Endodermal cell (in vitro differentiated cells): ENCODE results near the gene IGFBP2. TPM values are rescaled to one million over a fixed set of nuclear protein-coding genes. Genes with fewer than 3 reads are reported as not detected.

ENCODE experiments used
- DNase-seq: peaks from one replicate; pipeline ENCODE4 v3.0.0-alpha.2; 2017
- H3K27ac ChIP-seq: 2 replicates; pipeline ENCODE4 v1.5.1; 2013; ENCODE audit warnings: mild to moderate bottlenecking, low read depth, low read length, moderate library complexity
- H3K27me3 ChIP-seq: 2 replicates; pipeline ENCODE4 v1.6.1; 2013; ENCODE audit warnings: mild to moderate bottlenecking, low read length, moderate library complexity; ENCODE audit not compliant: insufficient read depth, control insufficient read depth, poor library complexity, severe bottlenecking
- H3K36me3 ChIP-seq: 2 replicates; pipeline ENCODE4 v1.7.0; 2013; ENCODE audit warnings: mild to moderate bottlenecking, low read length, moderate library complexity; ENCODE audit not compliant: control insufficient read depth, insufficient read depth
- H3K4me1 ChIP-seq: one replicate; pipeline ENCODE4 v1.7.0; 2013; ENCODE audit warnings: low read length; ENCODE audit not compliant: control insufficient read depth, insufficient read depth
- H3K4me3 ChIP-seq: 2 replicates; pipeline ENCODE4 v1.5.1; 2013; ENCODE audit warnings: mild to moderate bottlenecking, low read length, moderate library complexity
- H3K9ac ChIP-seq: 2 replicates; pipeline ENCODE4 v1.6.1; 2013; ENCODE audit warnings: mild to moderate bottlenecking, low read length, moderate library complexity; ENCODE audit not compliant: poor library complexity, severe bottlenecking; ENCODE audit errors: extremely low read depth
- H3K9me3 ChIP-seq: 2 replicates; pipeline ENCODE4 v1.6.1; 2013; ENCODE audit warnings: mild to moderate bottlenecking, low read length, moderate library complexity; ENCODE audit not compliant: control insufficient read depth
- H3K27ac Mint-ChIP-seq: 2 replicates; pipeline ENCODE4 v1.8.0; 2020; ENCODE audit warnings: mixed read lengths
- H3K27me3 Mint-ChIP-seq: 2 replicates; pipeline ENCODE4 v1.8.0; 2021; ENCODE audit warnings: mild to moderate bottlenecking, mixed read lengths; ENCODE audit not compliant: insufficient read depth
- H3K36me3 Mint-ChIP-seq: 2 replicates; pipeline ENCODE4 v1.8.0; 2020; ENCODE audit warnings: low read depth, mixed read lengths
- H3K4me1 Mint-ChIP-seq: 2 replicates; pipeline ENCODE4 v1.8.0; 2020; ENCODE audit warnings: mixed read lengths
- H3K4me3 Mint-ChIP-seq: 2 replicates; pipeline ENCODE4 v1.8.0; 2020; ENCODE audit warnings: mild to moderate bottlenecking, moderate library complexity, mixed read lengths
- H3K9me3 Mint-ChIP-seq: 2 replicates; pipeline ENCODE4 v1.8.0; 2020; ENCODE audit warnings: mild to moderate bottlenecking, mixed read lengths
- WGBS, 2 experiments: methylation state at CpG; one replicate each; pipeline versions ENCODE4 v1.1.5 to v1.1.7; 2013; ENCODE audit warnings: missing lambda C conversion rate in 2 of 2, mixed read lengths in 1 of 2; ENCODE audit not compliant: insufficient coverage in 1 of 2, insufficient read length in 1 of 2; 5-methylcytosine and 5-hydroxymethylcytosine counted together
- total RNA-seq, 2 donors: library from RNA; stranded (reverse); fragmentation: NEBNext Ultra II Directional in 1 of 2; extraction: Animal tissue kit (Norgen Biotek cat#: 25700) in 1 of 2; gene quantifications; 2 replicates in 1 of 2; 3 replicates in 1 of 2; pipeline ENCODE4 v1.2.1, GENCODE V29; 2021
- TF ChIP-seq, protein P1 (sequence below): fragments of 200-600 bp; sonication (generic); conservative IDR thresholded peaks from 2 replicates; pipeline ENCODE4 v1.5.0; 2021; ENCODE audit warnings: antibody characterized with exemption, mild to moderate bottlenecking

IGFBP2 gene
- total RNA-seq, 2 donors from 2014 or later: 80.8 to 313 TPM

DNA sequence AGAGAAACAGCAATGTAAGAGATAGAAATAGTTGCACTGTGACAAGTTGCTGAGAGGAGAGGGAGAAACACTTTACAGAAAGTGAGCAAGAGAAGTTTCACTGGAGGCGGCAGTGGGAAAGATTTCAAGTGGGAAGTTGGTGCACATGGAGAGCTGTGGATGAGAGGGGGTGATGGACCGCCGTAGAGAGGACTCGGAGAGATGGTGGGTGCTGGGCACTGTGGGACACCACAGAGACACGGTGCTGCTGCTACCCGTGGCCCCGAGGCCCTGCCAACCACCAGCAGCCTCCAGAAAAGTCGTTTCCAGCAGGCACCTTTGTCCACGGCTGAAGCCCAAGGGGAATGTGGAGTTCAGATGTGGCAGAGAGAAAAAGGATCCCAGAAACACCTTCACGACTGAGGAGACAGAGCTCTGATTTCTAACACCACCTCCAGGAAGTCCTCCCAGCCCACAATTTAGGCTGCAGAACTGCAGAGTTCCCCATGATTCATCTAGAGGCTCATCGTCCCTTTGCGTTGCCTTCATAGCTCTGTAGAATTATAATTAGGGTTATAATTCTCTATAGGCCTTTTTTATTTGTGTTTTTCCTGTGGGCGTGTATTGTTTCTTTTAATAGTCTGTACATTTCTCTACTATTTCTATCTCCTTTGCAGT is 15.9 kb upstream of the IGFBP2 start:
- H3K36me3 ChIP-seq: no peaks in the 10 kb centered on the region
- Mint-ChIP-seq H3K27ac (no peak overlapping the region), H3K27me3 (no peaks in the 10 kb centered on the region), H3K36me3 (no peaks in the 10 kb centered on the region), H3K4me3 (no peak overlapping the region), H3K4me1 (peaks cover 33% of the 10 kb centered on the region), H3K9me3 (no peaks in the 10 kb centered on the region)
- no peak overlapping the region for H3K27ac ChIP-seq
- no peak overlapping the region for H3K9ac ChIP-seq
- peaks cover 14% of the 10 kb centered on the region for H3K4me1 ChIP-seq
- TF ChIP-seq, protein P1, sequence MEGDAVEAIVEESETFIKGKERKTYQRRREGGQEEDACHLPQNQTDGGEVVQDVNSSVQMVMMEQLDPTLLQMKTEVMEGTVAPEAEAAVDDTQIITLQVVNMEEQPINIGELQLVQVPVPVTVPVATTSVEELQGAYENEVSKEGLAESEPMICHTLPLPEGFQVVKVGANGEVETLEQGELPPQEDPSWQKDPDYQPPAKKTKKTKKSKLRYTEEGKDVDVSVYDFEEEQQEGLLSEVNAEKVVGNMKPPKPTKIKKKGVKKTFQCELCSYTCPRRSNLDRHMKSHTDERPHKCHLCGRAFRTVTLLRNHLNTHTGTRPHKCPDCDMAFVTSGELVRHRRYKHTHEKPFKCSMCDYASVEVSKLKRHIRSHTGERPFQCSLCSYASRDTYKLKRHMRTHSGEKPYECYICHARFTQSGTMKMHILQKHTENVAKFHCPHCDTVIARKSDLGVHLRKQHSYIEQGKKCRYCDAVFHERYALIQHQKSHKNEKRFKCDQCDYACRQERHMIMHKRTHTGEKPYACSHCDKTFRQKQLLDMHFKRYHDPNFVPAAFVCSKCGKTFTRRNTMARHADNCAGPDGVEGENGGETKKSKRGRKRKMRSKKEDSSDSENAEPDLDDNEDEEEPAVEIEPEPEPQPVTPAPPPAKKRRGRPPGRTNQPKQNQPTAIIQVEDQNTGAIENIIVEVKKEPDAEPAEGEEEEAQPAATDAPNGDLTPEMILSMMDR: no peak
- no peak for DNase-seq
- no peak overlapping the region for H3K4me3 ChIP-seq
- no peaks in the 10 kb centered on the region for H3K9me3 ChIP-seq
- WGBS, 2 experiments: 95 to 96% methylated on average over 10 to 12 of the region's 13 CpGs
- H3K27me3 ChIP-seq: no peaks in the 10 kb centered on the region

DNA sequence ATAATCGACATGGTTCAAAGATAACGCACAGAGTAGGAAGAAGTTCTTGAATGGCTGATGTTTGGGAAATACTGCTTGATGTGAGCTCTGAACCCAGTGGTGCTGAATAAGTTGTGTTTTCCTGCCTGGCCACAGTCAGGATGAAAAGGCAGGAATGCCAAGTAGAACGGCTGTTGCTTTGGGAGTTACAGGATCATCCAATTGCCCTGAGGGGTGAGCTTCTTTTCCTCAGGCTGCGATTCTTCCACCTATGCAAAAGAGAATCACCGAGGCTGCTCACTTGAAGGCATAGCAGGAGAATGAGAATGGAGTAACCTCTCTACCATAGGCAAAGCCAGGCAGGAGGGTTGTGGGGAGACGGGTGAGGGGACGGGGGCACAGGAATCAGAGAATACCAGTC is 14.4 kb upstream of the IGFBP2 start:
- Mint-ChIP-seq H3K4me3 (no peak overlapping the region), H3K9me3 (no peaks in the 10 kb centered on the region)

DNA sequence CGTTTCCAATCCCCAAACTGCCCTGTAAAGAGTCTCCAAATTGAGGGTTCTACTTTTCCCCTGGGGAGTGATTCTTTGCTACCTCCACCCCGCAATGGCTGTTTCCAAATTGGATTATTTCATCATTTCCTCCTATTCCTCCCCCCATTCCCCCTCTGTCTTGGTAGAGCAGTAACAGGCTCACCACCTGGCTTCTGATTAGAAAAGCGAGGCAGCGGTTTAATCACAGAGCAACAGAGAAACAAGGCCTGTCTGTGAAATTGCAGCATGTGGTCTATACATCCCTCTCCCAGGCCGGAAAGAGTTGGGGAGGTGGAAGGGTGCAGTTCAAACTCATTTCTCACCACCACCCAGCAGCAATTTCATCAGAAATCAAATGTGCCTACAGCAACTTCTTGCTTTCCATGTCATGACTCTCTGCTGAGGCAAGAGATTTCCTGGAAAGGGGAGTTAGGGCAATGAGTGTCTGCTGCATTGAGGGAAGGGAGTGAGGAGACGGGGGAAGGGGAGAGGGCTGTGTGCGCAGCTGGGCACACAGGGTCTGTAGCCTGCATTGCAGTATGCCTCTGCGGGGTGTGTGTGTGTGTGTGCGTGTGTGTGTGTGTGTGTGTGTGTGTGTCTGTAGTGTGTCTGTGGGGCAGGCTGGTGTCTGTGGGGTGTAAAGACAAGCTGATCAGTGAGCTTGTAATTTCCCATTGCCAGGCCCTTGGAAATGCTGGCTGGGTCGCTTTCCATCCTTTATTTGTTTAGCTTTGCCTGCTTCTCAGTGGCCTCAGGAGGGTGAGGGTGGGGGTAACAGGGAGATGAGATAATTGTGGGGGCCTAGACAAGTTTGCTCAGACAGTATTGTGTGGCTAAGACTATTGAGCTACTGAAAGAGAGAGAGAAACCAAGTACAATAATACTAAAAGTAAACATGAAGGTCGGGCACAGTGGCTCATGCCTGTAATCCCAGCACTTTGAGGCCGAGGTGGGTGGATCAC is 13.5 kb upstream of the IGFBP2 start:
- no peaks in the 10 kb centered on the region for H3K9me3 Mint-ChIP-seq
- H3K4me1 Mint-ChIP-seq: peaks cover 30% of the 10 kb centered on the region
- Histone ChIP-seq H3K4me1 (peaks cover 14% of the 10 kb centered on the region), H3K9ac (peak overlapping the region; percentile 49), H3K27ac (peak overlapping the region; percentile 85), H3K27me3 (no peaks in the 10 kb centered on the region), H3K36me3 (no peaks in the 10 kb centered on the region), H3K9me3 (no peaks in the 10 kb centered on the region), H3K4me3 (peak overlapping the region; percentile 43)
- peak; percentile 68 for DNase-seq
- 56% methylated on average over 4 to 12 of the region's 12 CpGs for WGBS, 2 experiments
- no peaks in the 10 kb centered on the region for H3K36me3 Mint-ChIP-seq
- no peaks in the 10 kb centered on the region for H3K27me3 Mint-ChIP-seq
- TF ChIP-seq, protein P1: no peak
- H3K27ac Mint-ChIP-seq: peak overlapping the region; percentile 69
- no peak overlapping the region for H3K4me3 Mint-ChIP-seq

More for the DNA sequence above, 14.4 kb upstream of the IGFBP2 start:
- Mint-ChIP-seq H3K27me3 (no peaks in the 10 kb centered on the region), H3K36me3 (no peaks in the 10 kb centered on the region), H3K27ac (peak overlapping the region; percentile 69), H3K4me1 (peaks cover 30% of the 10 kb centered on the region)
- no peaks in the 10 kb centered on the region for H3K36me3 ChIP-seq
- peak; percentile 63 for DNase-seq
- H3K27me3 ChIP-seq: no peaks in the 10 kb centered on the region
- WGBS, 2 experiments: 60 to 79% methylated on average over 5 to 7 of the region's 7 CpGs
- peak overlapping the region; percentile 43 for H3K4me3 ChIP-seq
- peak overlapping the region; percentile 85 for H3K27ac ChIP-seq
- TF ChIP-seq, protein P1: no peak
- H3K4me1 ChIP-seq: peaks cover 14% of the 10 kb centered on the region
- H3K9ac ChIP-seq: no peak overlapping the region
- H3K9me3 ChIP-seq: no peaks in the 10 kb centered on the region
